ENCODE measurements around the gene NOC4L. TPM values are rescaled to one million over a fixed set of nuclear protein-coding genes. Genes with fewer than 3 reads are reported as not detected.
"Not testable (repeated sequence)": the region's sequence is repeated elsewhere in the genome, so short reads cannot be mapped to it uniquely, and the experiment has no call there.

NOC4L gene
- polyA plus RNA-seq (ENCODE audit: insufficient read length), result 9.8 TPM

GRCh38 chr12:132144115-132144809 is at the start of gene NOC4L, which contains the start of gene DDX51:
TSS of gene NOC4L (plus strand) at chr12:132144457. CDS start at chr12:132144489, 32 bp downstream.
TSS of gene DDX51 (minus strand) at chr12:132144319. CDS start at chr12:132144296, 23 bp downstream.
- DNase-seq (ENCODE audit: low read depth), result peak; percentile 88

DNA sequence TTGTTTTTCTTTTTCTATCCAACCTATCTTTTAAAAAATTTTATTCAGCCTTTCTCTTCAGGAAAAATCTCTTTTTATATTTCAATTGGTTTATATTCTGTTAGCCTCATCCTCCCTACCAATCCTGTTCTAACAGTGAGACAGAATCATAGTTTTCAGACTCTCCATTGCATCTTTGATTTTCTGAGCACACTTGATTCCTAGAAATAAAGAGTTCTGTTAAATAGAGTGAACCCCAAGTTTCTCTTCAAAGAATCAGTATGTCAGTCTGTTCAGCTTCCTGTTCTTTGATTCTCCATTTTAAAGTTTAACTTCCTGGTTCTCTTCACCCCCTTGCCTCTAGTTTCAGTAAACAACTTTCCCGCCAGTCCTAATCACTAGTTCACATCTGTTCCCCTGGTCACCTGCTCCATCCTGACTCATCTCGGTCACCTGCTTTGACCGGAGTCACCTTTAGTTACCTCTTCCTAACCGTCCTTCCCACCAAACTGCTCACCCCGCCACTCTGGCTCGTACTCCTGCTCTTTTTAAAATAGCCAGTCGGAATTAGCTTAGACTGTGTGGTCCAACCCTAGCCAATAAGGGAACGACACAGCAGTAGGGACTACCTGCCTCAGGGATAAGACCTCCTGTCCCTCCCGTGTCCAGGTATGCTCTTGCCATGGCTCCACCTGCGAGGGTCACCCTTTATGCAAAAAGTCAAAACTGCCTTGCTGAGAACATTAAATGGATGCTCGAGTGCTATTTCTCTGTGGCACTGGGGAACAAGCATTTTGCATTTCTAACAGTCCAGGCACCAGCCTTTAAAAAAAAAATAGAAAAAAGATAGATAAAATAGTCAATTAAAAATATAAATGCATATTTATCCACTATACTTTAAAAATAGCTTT is 48.5 kb upstream of the NOC4L start:
- DNase-seq (ENCODE audit: low read depth), result no peak

GRCh38 chr12:132099739-132100138 is 44.5 kb upstream of the NOC4L start:
- DNase-seq (ENCODE audit: low read depth), result no peak

GRCh38 chr12:132100306-132101065 is 43.8 kb upstream of the NOC4L start:
- DNase-seq (ENCODE audit: low read depth), result no peak

- DNase-seq (ENCODE audit: low read depth), result no peak
Observed at GRCh38 chr12:132102297-132102696, 42.0 kb upstream of the NOC4L start.

DNA sequence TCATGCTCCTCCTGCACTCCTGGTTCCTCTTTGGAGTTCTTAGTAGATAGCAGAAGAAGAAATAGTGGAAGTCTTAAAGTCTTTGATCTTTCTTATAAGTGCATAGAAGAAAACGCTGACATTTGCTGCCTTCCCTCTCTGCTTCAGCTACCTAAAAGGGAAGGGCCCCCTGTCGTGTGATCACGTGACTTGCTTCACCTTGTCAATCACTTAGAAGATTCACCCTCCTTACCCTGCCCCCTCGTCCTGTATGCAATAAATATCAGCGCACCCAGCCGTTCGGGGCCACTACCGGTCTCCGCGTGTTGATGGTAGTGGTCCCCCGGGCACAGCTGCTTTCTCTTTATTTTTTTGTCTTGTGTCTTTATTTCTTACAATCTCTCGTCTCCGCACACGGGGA is 41.2 kb upstream of the NOC4L start:
- not testable (repeated sequence) for DNase-seq (ENCODE audit: low read depth)

DNA sequence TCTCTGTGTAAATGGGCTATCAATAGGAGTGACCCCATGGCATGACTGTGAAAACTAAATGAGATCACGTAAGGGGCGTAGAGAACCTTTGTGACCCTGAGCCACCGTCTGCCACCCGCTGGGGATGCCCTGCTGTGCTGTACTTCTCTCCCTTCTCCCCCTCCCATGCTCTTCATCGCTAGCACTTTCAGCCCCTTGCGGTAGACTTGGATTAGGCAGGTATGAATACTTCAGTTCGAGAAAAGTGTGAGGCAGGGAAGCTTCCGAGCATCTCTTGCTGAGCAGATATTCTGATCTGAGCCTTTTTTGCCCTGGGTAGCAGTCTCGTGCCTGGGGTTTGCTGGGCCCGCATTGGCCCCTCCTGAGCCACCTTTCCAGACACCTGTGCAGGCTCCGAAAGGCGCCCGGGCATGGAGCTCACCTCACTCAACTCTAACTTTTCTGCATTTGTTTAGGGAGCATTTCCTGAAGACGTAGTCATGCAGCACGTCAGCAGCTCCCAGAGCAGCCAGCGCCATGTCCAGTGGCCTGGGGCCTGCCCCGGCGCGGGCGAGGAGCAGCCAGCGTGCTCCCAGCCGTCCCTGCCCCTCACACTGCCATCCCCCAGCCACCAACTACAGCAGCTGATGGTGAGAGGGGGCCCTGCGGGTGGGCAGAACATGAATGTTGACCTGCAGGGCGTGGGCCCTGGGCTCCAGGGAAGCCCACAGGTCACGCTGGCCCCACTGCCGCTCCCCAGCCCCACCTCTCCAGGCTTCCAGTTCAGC is 40.5 kb upstream of the NOC4L start:
- DNase-seq (ENCODE audit: low read depth), result no peak

GRCh38 chr12:132105467-132105866 is 38.8 kb upstream of the NOC4L start:
- no peak for DNase-seq (ENCODE audit: low read depth)

GRCh38 chr12:132106921-132107320 is 37.3 kb upstream of the NOC4L start:
- DNase-seq (ENCODE audit: low read depth), result no peak

GRCh38 chr12:132108211-132108832 is 35.9 kb upstream of the NOC4L start:
- DNase-seq (ENCODE audit: low read depth), result no peak

DNA sequence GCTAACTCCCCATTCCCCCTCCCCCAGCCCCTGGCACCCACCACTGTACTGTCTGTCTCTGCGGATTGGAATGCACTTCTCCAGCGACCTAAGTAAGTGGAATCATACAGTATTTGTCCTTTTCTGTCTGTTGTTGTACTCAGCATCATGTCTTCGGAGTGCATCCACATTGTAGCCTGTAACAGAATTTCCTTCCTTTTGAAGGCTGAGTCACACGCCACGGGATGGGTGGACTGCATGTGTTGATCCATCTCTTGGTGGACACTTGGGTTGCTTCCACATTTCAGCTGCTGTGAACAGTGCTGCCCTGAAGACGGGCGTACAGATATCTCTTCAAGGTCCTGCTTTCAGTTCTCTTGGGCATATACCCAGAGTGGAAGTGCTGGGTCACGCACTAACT is 34.5 kb upstream of the NOC4L start:
- DNase-seq (ENCODE audit: low read depth), result no peak

- no peak for DNase-seq (ENCODE audit: low read depth)
Observed at GRCh38 chr12:132110677-132111076, 33.6 kb upstream of the NOC4L start.

DNA sequence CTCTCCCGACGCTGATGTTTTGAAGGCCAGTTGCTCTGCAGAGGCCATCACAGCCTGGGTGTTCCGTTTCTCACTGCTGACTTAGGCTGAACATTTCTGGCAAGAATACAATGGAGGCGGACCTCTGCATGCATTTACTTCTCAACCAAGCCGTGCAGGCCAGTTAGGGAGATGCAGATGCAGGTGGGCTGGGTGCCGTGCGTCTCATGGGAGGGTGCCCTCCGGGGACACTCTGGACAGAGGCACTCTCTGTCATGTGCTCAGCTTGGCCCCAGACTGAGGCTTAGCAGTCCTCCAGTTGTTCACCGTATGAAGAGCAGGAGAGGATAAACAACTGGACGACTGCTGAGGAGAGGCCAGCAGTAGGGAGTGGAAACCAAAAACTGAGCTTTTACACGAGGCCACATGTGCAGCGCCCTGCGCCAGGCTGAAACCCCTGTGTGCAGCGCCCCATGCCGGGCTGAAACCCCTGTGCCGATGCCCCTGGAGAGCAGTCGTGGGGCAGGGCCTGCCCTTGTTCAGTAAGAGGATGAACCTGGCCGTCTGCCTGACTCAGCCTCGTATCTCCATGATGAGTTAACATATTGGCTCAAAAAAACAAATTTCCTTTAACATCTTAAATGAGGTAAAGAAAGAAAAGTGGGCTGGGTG is 32.5 kb upstream of the NOC4L start:
- no peak for DNase-seq (ENCODE audit: low read depth)

DNA sequence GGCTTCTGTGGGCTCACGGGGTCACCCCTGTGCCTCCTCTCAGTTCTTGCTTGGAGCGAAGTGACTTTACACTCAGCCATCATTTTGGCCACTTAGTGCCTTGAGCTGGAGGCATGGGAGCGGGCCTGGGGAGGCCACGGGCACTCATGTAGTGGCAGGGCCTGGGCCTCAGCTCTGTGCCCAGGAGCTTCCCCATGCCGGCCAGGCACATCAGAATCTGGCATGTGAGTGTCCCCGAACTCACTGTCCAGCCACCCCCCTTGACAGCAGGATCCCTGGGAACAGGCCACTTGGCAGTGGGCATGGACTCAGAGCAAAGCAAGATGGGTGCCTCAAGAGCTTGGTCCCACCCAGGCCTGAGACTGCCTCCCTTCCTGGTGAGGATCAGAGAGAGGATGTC is 29.6 kb upstream of the NOC4L start:
- no peak for DNase-seq (ENCODE audit: low read depth)

DNA sequence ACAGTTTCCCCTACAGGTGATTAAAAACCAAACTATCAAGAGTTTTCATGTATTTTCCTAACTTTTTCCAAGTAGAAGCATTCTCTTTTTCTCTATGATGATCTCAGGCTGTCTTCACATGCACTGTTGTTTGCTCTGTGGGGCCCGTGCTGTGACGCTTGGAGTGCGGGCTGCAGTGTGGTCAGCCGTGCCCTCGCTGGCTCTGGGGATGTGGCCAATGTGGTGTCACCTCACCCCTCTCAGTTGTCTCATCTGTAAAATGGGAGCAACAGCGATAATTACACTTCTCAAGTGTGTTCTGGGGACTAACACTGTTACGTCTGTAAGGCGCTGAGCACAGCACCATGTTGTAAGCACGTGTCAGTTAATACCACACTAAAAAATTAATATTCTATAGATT is 28.8 kb upstream of the NOC4L start:
- no peak for DNase-seq (ENCODE audit: low read depth)

DNA sequence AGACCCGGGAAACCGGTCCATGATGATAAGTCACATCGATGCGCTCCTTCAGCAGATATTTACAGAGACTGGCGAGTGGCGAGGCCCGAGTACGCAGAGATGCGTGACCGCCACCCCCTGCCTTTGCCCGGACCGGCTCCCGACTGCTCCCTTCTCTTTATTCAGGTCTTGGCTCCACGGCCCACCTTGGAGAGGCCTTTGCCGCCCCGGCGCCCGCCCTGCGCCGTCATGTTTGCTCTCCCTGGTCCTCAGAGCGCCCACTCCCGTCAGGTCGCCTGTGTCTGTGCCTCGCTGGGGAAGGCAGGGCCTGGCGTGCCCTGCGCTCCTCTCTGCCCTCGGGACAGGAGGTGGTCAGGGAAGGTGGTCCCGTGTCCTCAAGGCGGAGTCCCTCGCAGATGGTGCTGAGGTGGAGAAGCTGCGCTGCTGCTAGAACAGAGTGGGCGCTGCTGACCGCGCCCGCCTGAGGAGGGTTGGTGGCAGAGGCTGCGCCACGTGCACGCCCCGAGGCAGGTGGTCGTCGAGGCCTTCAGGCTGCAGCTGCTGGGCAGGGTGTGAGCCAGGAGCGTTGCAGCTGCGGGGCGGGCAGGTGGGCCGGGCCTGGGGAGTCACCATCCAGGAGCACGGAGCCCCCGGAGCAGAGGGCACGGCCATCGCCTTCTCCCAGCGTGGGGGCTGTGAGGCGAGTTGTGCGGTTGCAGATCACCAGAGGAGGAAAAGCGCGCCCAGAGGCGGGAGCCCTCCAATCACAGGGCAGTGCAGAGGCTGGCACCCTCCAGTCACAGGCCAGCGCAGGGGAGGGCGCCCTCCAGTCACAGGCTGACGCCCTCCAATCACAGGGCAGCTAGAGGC is 27.3 kb upstream of the NOC4L start:
- DNase-seq (ENCODE audit: low read depth), result no peak

DNA sequence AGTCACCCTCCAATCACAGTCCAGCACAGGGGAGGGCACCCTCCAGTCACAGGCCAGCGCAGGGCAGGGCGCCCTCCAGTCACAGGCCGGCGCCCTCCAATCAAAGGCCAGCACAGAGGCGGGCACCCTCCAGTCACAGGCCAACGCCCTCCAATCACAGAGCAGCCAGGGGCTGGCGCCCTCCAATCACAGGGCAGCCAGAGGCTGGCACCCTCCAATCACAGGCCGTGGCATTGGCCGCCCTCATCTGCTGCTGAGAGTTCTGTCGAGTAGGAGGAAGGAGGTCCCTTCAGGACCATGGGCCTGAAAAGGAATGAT is 26.7 kb upstream of the NOC4L start:
- no peak for DNase-seq (ENCODE audit: low read depth)

DNA sequence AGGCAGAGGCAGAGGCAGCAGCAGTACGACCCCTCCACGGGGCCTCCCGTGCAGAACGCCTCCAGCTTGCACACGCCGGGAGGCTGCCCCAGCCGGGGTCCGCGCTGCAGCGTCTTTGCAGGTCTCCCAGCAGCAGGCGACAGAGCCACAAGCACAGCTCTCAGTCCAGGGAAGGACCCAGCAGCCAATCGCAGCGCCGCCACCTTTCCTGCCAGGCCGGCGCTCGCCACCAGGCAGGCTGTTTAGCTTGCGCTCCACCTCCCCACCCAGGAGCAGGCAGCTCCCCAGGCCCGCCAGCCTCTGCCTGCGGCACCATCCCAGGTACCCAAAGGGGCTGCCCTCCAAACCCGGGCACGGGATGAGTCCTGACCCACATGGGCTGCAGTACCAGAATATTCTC is 25.4 kb upstream of the NOC4L start:
- no peak for DNase-seq (ENCODE audit: low read depth)

DNA sequence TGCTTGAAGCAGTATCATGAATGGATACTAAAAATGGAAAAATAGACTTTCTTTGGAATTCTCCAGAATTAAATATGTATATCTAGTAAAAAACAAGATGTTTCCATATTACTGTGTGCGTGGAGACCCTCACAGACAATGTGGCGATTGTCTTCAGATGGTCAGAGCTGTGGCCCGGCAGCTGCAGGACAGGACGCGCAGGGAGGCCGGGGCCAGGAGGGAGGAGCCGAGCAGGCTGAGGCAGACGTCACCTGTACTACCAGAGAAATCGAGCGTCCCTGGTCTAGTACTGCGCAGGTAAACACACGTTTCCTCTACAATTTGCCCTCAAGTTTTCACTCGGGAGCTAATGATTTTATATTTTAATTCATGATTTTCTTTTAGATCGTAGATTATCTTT is 23.0 kb upstream of the NOC4L start:
- no peak for DNase-seq (ENCODE audit: low read depth)
